Liver (tissue), 3 donors: ENCODE data around the gene RNF187.

Source experiments
- EGR1 ChIP-seq, 2 donors: IDR thresholded peaks; 2 replicates each; pipeline ENCODE4 v1.6.1; 2016 to 2018; ENCODE audit warnings: antibody characterized with exemption in 2 of 2, low read depth in 2 of 2
- GABPA ChIP-seq, 2 donors: IDR thresholded peaks in 1 of 2; conservative IDR thresholded peaks in 1 of 2; 2 replicates each; pipeline ENCODE4 v1.6.1; 2016; ENCODE audit warnings: antibody characterized with exemption in 2 of 2, mild to moderate bottlenecking in 1 of 2, moderate library complexity in 1 of 2
- RAD21 ChIP-seq, 2 donors: IDR thresholded peaks; 2 replicates each; pipeline ENCODE4 v1.6.1; 2016; ENCODE audit warnings: antibody characterized with exemption in 2 of 2, mild to moderate bottlenecking in 2 of 2
- SP1 ChIP-seq: IDR thresholded peaks from 2 replicates; pipeline ENCODE4 v1.6.1; 2018; ENCODE audit warnings: antibody characterized with exemption, mild to moderate bottlenecking
- TAF1 ChIP-seq: conservative IDR thresholded peaks from 2 replicates; pipeline ENCODE4 v1.6.1; 2016; ENCODE audit warnings: antibody characterized with exemption, mild to moderate bottlenecking
- TF ChIP-seq, protein P1 (sequence below): IDR thresholded peaks from 2 replicates; pipeline ENCODE4 v1.6.1; 2016; ENCODE audit warnings: antibody characterized with exemption
- TF ChIP-seq, protein P2 (sequence below): fragments of 150-350 bp; IDR thresholded peaks from 2 replicates; pipeline ENCODE4 v1.5.1; 2017; ENCODE audit warnings: improper control_type of control experiment, low read depth, low read length; ENCODE audit not compliant: missing input control
- TF ChIP-seq, protein P3 (sequence below): IDR thresholded peaks from 2 replicates; pipeline ENCODE4 v1.6.1; 2016; ENCODE audit warnings: antibody characterized with exemption, mild to moderate bottlenecking
- TF ChIP-seq, protein P4 (sequence below): IDR thresholded peaks from 2 replicates; pipeline ENCODE4 v1.6.1; 2016; ENCODE audit warnings: antibody characterized with exemption
- TF ChIP-seq, protein P5 (sequence below): IDR thresholded peaks from 2 replicates; pipeline ENCODE4 v1.6.1; 2016; ENCODE audit warnings: antibody characterized with exemption
- donor health status: healthy.
- donor health status: healthy.

DNA sequence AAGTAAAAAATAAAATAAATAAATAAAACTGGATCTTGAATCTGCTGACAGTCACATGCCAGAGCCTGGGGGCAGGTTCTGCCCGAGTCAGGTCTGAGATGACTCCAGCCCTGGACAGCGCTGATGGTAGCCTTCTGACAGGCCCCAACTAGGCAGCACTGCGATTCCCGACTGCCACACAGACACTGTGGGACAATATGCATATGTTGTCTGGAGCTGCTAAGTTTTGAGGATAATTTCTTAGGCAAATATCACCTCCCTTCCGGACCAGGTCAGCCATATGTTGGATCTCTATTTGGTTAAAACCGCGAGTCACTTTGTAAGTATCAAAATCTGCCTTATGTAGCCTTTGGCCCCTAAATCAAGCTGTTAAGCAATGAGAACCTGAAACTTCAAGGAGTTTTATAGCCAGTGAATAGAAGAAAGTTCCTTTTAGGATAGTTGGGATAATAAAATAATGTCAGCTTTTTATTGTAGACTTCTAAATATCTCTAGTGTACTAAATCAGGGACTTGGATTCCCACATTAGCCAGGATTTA lies 49.7 kb upstream of the RNF187 start:
- TF ChIP-seq, protein P1, sequence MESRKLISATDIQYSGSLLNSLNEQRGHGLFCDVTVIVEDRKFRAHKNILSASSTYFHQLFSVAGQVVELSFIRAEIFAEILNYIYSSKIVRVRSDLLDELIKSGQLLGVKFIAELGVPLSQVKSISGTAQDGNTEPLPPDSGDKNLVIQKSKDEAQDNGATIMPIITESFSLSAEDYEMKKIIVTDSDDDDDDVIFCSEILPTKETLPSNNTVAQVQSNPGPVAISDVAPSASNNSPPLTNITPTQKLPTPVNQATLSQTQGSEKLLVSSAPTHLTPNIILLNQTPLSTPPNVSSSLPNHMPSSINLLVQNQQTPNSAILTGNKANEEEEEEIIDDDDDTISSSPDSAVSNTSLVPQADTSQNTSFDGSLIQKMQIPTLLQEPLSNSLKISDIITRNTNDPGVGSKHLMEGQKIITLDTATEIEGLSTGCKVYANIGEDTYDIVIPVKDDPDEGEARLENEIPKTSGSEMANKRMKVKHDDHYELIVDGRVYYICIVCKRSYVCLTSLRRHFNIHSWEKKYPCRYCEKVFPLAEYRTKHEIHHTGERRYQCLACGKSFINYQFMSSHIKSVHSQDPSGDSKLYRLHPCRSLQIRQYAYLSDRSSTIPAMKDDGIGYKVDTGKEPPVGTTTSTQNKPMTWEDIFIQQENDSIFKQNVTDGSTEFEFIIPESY: no peak
- TF ChIP-seq GABPA (IDR thresholded peaks at IDR 0.05 in 1 of 2, conservative IDR thresholded peaks at IDR 0.05 in 1 of 2) (no peak), TAF1 (no peak), RAD21 (IDR thresholded peaks at IDR 0.05) (no peak), EGR1 (IDR thresholded peaks at IDR 0.05; ENCODE audit: low read depth in 2 of 2) (no peak), SP1 (no peak)
- TF ChIP-seq, protein P2, sequence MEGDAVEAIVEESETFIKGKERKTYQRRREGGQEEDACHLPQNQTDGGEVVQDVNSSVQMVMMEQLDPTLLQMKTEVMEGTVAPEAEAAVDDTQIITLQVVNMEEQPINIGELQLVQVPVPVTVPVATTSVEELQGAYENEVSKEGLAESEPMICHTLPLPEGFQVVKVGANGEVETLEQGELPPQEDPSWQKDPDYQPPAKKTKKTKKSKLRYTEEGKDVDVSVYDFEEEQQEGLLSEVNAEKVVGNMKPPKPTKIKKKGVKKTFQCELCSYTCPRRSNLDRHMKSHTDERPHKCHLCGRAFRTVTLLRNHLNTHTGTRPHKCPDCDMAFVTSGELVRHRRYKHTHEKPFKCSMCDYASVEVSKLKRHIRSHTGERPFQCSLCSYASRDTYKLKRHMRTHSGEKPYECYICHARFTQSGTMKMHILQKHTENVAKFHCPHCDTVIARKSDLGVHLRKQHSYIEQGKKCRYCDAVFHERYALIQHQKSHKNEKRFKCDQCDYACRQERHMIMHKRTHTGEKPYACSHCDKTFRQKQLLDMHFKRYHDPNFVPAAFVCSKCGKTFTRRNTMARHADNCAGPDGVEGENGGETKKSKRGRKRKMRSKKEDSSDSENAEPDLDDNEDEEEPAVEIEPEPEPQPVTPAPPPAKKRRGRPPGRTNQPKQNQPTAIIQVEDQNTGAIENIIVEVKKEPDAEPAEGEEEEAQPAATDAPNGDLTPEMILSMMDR: no peak
- TF ChIP-seq, protein P3, sequence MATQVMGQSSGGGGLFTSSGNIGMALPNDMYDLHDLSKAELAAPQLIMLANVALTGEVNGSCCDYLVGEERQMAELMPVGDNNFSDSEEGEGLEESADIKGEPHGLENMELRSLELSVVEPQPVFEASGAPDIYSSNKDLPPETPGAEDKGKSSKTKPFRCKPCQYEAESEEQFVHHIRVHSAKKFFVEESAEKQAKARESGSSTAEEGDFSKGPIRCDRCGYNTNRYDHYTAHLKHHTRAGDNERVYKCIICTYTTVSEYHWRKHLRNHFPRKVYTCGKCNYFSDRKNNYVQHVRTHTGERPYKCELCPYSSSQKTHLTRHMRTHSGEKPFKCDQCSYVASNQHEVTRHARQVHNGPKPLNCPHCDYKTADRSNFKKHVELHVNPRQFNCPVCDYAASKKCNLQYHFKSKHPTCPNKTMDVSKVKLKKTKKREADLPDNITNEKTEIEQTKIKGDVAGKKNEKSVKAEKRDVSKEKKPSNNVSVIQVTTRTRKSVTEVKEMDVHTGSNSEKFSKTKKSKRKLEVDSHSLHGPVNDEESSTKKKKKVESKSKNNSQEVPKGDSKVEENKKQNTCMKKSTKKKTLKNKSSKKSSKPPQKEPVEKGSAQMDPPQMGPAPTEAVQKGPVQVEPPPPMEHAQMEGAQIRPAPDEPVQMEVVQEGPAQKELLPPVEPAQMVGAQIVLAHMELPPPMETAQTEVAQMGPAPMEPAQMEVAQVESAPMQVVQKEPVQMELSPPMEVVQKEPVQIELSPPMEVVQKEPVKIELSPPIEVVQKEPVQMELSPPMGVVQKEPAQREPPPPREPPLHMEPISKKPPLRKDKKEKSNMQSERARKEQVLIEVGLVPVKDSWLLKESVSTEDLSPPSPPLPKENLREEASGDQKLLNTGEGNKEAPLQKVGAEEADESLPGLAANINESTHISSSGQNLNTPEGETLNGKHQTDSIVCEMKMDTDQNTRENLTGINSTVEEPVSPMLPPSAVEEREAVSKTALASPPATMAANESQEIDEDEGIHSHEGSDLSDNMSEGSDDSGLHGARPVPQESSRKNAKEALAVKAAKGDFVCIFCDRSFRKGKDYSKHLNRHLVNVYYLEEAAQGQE: no peak
- TF ChIP-seq, protein P4, sequence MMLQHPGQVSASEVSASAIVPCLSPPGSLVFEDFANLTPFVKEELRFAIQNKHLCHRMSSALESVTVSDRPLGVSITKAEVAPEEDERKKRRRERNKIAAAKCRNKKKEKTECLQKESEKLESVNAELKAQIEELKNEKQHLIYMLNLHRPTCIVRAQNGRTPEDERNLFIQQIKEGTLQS: no peak
- TF ChIP-seq, protein P5, sequence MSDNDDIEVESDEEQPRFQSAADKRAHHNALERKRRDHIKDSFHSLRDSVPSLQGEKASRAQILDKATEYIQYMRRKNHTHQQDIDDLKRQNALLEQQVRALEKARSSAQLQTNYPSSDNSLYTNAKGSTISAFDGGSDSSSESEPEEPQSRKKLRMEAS: no peak
